Activated CD8-positive, alpha-beta memory T cell treated with anti-CD3 and anti-CD28 coated beads, Interleukin-2, amount 10 ng/mL, durations not matched to agents 7 days and 5 days (primary cell): ENCODE data around the gene POU2F1. TPM values are rescaled to one million over a fixed set of nuclear protein-coding genes. Genes with fewer than 3 reads are reported as not detected.

Experiments used
- ATAC-seq: fragments of 150-1000 bp; cut with Tn5 transposase; one replicate; pipeline ENCODE4 v1.10.0; 2021; ENCODE audit warnings: moderate library complexity
- CTCF ChIA-PET: fragments of 350-600 bp; sonication (Branson Sonifier 250); formaldehyde crosslinking; loops from one replicate; lab custom pipeline; 2021; ENCODE audit warnings: antibody characterized with exemption; lab: Charles Lee
- DNase-seq: peaks from one replicate; pipeline ENCODE4 v3.0.0-alpha.2; 2020
- H3K27ac Mint-ChIP-seq: one replicate; pipeline ENCODE4 v1.8.0; 2021; ENCODE audit warnings: mild to moderate bottlenecking, mixed read lengths
- H3K27me3 Mint-ChIP-seq: one replicate; pipeline ENCODE4 v1.8.0; 2021; ENCODE audit warnings: mixed read lengths
- H3K36me3 Mint-ChIP-seq: one replicate; pipeline ENCODE4 v1.8.0; 2021; ENCODE audit warnings: mild to moderate bottlenecking, mixed read lengths
- H3K4me1 Mint-ChIP-seq: one replicate; pipeline ENCODE4 v1.8.0; 2021; ENCODE audit warnings: mixed read lengths
- H3K4me3 Mint-ChIP-seq: one replicate; pipeline ENCODE4 v1.8.0; 2021; ENCODE audit warnings: mild to moderate bottlenecking, moderate library complexity, mixed read lengths
- H3K9me3 Mint-ChIP-seq: one replicate; pipeline ENCODE4 v1.8.0; 2022; ENCODE audit warnings: low read depth, mixed read lengths
- total RNA-seq, 2 experiments: library from RNA; stranded (reverse); gene quantifications; one replicate each; pipeline ENCODE4 v1.2.3, GENCODE V29; 2021

Gene POU2F1
- total RNA-seq, 2 experiments from 2014 or later = 20.7 to 24.6 TPM

DNA sequence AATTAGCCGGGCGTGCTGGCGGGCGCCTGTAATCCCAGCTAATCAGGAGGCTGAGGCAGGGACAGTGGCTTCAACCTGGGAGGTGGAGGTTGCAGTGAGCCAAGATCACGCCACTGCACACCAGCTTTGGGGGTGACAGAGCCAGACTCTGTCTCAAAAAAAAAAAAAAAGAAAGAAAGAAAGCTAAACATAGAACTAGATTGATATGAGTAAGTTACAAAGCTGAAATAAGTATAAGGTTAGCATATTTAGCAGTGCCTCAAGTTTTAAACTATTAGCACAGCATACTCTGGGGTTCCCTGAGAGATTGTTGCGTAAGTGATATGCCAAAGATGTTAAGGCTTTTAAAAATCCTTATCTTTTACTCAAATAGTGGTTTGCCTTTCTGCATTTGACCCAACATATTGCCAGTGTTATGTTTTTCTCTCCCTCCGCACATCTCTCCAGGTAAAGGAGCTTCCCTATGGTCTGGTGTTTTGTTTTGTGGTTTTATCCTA, 171.6 kb downstream of the POU2F1 start:
- Mint-ChIP-seq H3K27me3 (no peaks in the 10 kb centered on the region), H3K4me3 (no peak overlapping the region), H3K36me3 (peaks cover 8% of the 10 kb centered on the region), H3K27ac (no peak overlapping the region), H3K4me1 (no peaks in the 10 kb centered on the region), H3K9me3 (no peaks in the 10 kb centered on the region)
- no peak for DNase-seq
- CTCF ChIA-PET = interaction anchor here (1.0 to 2.7 kb wide), 3 partner anchors 125 to 148 kb away, joined by 3 to 7 read pairs (median 4); no protein-coding TSS in a partner anchor
- ATAC-seq = no peak

GRCh38 chr1:167400359-167400953, 179.8 kb downstream of the POU2F1 start:
- CTCF ChIA-PET = interaction anchor here (0.6 to 3.6 kb wide), 19 partner anchors 9 to 335 kb away, joined by 3 to 35 read pairs (median 6); partner anchors contain the start of genes CD247 and CREG1
- no peak overlapping the region for H3K4me3 Mint-ChIP-seq

DNA sequence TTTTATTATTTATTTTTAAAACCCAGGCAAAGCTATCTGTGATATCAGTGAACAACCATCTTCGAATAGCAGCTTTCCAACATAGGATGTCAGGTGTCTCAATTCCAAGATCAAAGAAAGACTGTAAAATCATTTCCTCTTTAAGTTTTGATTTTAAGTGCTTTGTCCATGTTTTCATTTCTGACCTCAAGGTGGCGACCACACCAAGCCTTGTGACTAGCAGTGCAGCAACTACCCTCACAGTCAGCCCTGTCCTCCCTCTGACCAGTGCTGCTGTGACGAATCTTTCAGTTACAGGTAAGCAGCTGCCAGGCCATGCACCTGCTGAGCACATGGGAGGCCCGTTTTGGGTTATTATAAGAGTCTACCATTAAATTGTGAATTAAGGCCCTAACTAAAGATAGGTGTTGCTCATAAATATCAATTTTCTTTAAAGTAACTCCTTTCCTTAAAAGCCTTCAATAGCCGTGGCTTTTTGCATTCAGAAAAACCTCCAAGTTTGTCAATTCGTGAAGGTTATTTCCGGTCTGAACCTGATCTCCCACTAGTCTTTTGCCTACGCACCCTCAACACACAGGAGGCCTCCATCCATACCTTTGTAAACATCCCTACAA, 180.7 kb downstream of the POU2F1 start:
- Mint-ChIP-seq H3K9me3 (no peaks in the 10 kb centered on the region), H3K36me3 (peaks cover 20% of the 10 kb centered on the region), H3K27me3 (no peaks in the 10 kb centered on the region), H3K4me3 (no peak overlapping the region), H3K4me1 (peaks cover 3% of the 10 kb centered on the region), H3K27ac (no peak overlapping the region)
- ATAC-seq (peak; percentile 89), DNase-seq (peak; percentile 74)
- CTCF ChIA-PET = interaction anchor here (0.6 to 3.6 kb wide), 25 partner anchors 8 to 336 kb away, joined by 3 to 35 read pairs (median 5); partner anchors contain the start of genes CD247 and CREG1

More at GRCh38 chr1:167400359-167400953, 179.8 kb downstream of the POU2F1 start:
- ATAC-seq (no peak), DNase-seq (no peak)
- Mint-ChIP-seq H3K9me3 (no peaks in the 10 kb centered on the region), H3K27me3 (no peaks in the 10 kb centered on the region), H3K27ac (no peak overlapping the region), H3K4me1 (peaks cover 3% of the 10 kb centered on the region), H3K36me3 (peaks cover 16% of the 10 kb centered on the region)

DNA sequence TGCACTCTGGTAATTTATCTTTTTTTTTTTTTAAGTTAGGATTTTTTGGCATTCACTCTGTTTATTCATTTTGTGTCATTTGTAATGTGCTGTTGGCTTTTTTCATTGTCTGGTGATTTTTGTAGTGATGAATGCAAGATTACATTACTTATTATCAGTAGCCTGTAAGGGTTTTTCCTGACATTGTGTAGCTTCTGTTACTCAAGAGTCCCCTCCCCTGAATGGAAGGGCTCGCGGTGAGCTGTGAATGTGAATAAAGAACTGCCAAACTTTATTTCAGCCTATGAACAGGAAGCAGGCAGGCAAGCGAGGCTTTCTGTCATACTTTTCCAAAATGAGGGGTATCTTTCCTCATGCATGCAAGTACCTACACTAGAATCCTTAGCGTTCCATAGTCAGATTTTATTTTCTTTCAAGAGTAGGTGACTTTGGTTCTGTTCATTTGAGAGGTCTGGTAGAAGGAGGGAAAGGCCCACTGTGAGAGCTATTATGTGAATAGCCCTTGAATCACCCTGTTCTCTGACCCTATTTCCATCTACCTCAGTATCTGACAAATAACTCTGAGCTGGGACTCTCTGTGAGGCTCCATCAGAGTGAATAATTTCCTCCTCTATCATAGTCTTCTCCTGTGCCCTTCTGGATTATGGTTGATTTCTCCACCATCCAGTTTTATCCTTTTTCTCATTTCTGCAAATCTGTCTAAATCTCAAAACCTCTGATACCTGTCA, 183.6 kb downstream of the POU2F1 start:
- Mint-ChIP-seq H3K27ac (no peak overlapping the region), H3K36me3 (peaks cover 11% of the 10 kb centered on the region), H3K4me3 (no peak overlapping the region), H3K4me1 (peaks cover 3% of the 10 kb centered on the region), H3K9me3 (no peaks in the 10 kb centered on the region), H3K27me3 (no peaks in the 10 kb centered on the region)
- CTCF ChIA-PET = interaction anchor here (1.0 to 3.6 kb wide), 4 partner anchors 129 to 136 kb away, joined by 4 to 35 read pairs (median 5); no protein-coding TSS in a partner anchor
- DNase-seq (no peak), ATAC-seq (no peak)

DNA sequence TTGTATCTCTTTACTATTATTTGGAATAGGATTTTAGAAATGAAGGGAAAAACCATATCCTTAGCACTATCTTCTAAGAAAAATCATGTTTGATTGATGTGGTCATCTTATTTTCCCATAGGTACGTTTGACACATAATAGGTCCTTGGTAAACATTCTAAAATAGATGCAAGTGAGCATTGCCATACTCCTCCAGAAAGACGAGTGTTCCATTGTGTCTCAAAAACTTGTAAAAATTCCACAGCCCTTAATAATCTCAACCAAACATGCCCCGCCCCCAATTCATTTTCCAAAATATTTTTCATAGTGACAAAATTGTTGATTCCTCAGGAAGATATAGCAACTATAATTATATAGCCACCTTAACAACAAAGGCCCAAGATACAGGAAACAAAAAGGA, 184.2 kb downstream of the POU2F1 start:
- H3K27ac Mint-ChIP-seq = no peak overlapping the region
- ATAC-seq = no peak

DNA sequence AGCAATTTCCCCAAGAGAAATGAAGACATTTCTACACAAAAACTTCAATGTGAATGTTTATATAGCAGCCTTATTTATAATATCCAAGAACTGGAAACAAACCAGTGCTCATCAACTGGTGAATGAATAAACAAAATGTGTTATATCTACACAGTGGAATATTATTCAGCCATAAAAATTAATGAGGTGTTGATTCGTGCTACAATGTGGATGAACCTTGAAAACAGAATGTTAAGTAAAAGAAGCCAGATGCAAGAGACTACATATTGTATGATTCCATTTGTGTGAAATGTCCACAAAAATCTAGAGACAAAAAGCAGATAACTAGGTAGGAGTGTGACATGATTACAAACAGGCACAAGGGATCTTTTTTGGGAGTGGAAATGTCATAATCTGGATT, 187.7 kb downstream of the POU2F1 start:
- Mint-ChIP-seq H3K36me3 (peaks cover 19% of the 10 kb centered on the region), H3K9me3 (no peaks in the 10 kb centered on the region), H3K27me3 (no peaks in the 10 kb centered on the region), H3K27ac (no peak overlapping the region), H3K4me3 (no peak overlapping the region), H3K4me1 (peaks cover 17% of the 10 kb centered on the region)
- CTCF ChIA-PET = interaction anchor here (1.4 to 4.7 kb wide), 4 partner anchors 125 to 498 kb away, joined by 3 to 19 read pairs (median 13); no protein-coding TSS in a partner anchor
- ATAC-seq (no peak), DNase-seq (no peak)

More for the DNA sequence above, 184.2 kb downstream of the POU2F1 start:
- H3K4me3 Mint-ChIP-seq = no peak overlapping the region
- DNase-seq = no peak
- CTCF ChIA-PET = interaction anchor here (1.0 to 1.8 kb wide), 3 partner anchors 129 to 137 kb away, joined by 4 to 5 read pairs (median 5); no protein-coding TSS in a partner anchor
- H3K27me3 Mint-ChIP-seq = no peaks in the 10 kb centered on the region
- no peaks in the 10 kb centered on the region for H3K9me3 Mint-ChIP-seq
- H3K36me3 Mint-ChIP-seq = peaks cover 11% of the 10 kb centered on the region
- H3K4me1 Mint-ChIP-seq = peaks cover 3% of the 10 kb centered on the region

DNA sequence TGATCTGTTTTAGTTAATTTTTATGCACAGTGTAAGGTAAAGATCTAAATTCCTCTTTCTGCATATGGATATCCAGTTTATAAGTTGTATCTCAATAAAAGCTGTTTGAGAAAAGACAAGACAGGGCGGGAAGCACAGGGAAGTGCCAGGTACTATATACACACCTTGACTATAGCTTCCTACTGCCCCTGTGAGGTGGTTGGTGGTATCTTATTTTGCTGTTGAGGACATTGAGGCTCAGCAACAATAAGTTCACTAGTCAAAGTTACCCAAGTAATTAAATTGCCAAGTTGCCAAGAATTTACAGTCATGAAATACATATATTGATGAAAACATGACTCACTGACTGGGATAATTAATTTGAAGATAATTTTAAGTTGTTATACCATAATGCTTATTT, 188.5 kb downstream of the POU2F1 start:
- no peaks in the 10 kb centered on the region for H3K9me3 Mint-ChIP-seq

DNA sequence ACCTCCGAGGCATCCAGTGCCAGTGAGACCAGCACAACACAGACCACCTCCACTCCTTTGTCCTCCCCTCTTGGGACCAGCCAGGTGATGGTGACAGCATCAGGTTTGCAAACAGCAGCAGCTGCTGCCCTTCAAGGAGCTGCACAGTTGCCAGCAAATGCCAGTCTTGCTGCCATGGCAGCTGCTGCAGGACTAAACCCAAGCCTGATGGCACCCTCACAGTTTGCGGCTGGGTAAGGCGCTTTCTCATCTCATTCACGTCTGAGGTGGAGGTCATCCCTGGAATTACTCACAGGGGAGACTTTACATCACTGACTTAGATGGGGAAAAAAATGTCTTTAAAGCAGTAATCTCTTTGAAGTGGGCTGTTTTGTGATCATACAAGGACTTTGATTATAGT, 191.4 kb downstream of the POU2F1 start:
- Mint-ChIP-seq H3K4me3 (no peak overlapping the region), H3K36me3 (peaks cover 26% of the 10 kb centered on the region), H3K4me1 (peaks cover 25% of the 10 kb centered on the region), H3K27ac (no peak overlapping the region), H3K27me3 (no peaks in the 10 kb centered on the region), H3K9me3 (no peaks in the 10 kb centered on the region)
- ATAC-seq = no peak
- CTCF ChIA-PET = interaction anchor here (0.6 to 4.3 kb wide), 5 partner anchors 10 to 145 kb away, joined by 3 to 21 read pairs (median 3); no protein-coding TSS in a partner anchor
- no peak for DNase-seq

More for the DNA sequence above, 188.5 kb downstream of the POU2F1 start:
- Mint-ChIP-seq H3K27ac (no peak overlapping the region), H3K36me3 (peaks cover 22% of the 10 kb centered on the region), H3K27me3 (no peaks in the 10 kb centered on the region), H3K4me1 (peaks cover 20% of the 10 kb centered on the region), H3K4me3 (no peak overlapping the region)
- CTCF ChIA-PET = interaction anchor here (0.6 to 4.7 kb wide), 8 partner anchors 8 to 499 kb away, joined by 3 to 19 read pairs (median 3); no protein-coding TSS in a partner anchor
- no peak for ATAC-seq
- DNase-seq = no peak

DNA sequence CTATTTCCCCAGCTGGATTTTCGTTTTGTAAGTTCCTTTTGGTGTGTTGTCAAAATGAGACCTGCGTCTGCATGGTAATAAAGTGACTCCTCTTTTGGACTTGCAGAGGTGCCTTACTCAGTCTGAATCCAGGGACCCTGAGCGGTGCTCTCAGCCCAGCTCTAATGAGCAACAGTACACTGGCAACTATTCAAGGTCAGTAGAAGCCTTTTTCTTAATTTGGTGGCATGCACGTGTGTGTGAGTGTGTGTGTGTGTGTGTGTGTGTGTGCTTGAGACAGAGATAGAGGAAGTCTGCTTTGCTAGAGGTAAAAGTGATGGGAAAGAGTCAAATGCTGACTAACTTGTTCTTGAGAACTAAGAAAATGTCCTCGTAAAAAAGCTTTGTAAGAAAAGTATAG, 192.2 kb downstream of the POU2F1 start:
- H3K4me3 Mint-ChIP-seq = no peak overlapping the region
- DNase-seq (no peak), ATAC-seq (no peak)
- H3K4me1 Mint-ChIP-seq = peaks cover 26% of the 10 kb centered on the region
- CTCF ChIA-PET = interaction anchor here (1.0 to 3.6 kb wide), 3 partner anchors 11 to 148 kb away, joined by 3 to 21 read pairs (median 5); no protein-coding TSS in a partner anchor
- peaks cover 26% of the 10 kb centered on the region for H3K36me3 Mint-ChIP-seq
- no peaks in the 10 kb centered on the region for H3K27me3 Mint-ChIP-seq
- H3K9me3 Mint-ChIP-seq = no peaks in the 10 kb centered on the region
- H3K27ac Mint-ChIP-seq = peak overlapping the region; percentile 21

- H3K4me3 Mint-ChIP-seq = no peak overlapping the region
- no peaks in the 10 kb centered on the region for H3K9me3 Mint-ChIP-seq
- DNase-seq = no peak
- CTCF ChIA-PET = interaction anchor here (0.6 to 3.6 kb wide), 4 partner anchors 11 to 148 kb away, joined by 3 to 21 read pairs (median 4); no protein-coding TSS in a partner anchor
- no peak for ATAC-seq
- H3K4me1 Mint-ChIP-seq = peaks cover 26% of the 10 kb centered on the region
- peaks cover 26% of the 10 kb centered on the region for H3K36me3 Mint-ChIP-seq
- no peaks in the 10 kb centered on the region for H3K27me3 Mint-ChIP-seq
- no peak overlapping the region for H3K27ac Mint-ChIP-seq
Observed at GRCh38 chr1:167413328-167413727, 192.6 kb downstream of the POU2F1 start.

GRCh38 chr1:167416506-167416905, 195.8 kb downstream of the POU2F1 start:
- CTCF ChIA-PET = interaction anchor here (1.5 to 1.6 kb wide), 2 partner anchors 14 to 15 kb away, joined by 3 to 4 read pairs; no protein-coding TSS in a partner anchor
- no peak overlapping the region for H3K27ac Mint-ChIP-seq
- peaks cover 29% of the 10 kb centered on the region for H3K36me3 Mint-ChIP-seq
- DNase-seq (no peak), ATAC-seq (no peak)
- H3K4me1 Mint-ChIP-seq = peaks cover 24% of the 10 kb centered on the region
- H3K27me3 Mint-ChIP-seq = no peaks in the 10 kb centered on the region
- H3K4me3 Mint-ChIP-seq = no peak overlapping the region
- no peaks in the 10 kb centered on the region for H3K9me3 Mint-ChIP-seq

GRCh38 chr1:167418391-167418790, 197.7 kb downstream of the POU2F1 start:
- ATAC-seq = no peak
- Mint-ChIP-seq H3K36me3 (peaks cover 17% of the 10 kb centered on the region), H3K27me3 (no peaks in the 10 kb centered on the region), H3K27ac (no peak overlapping the region), H3K9me3 (no peaks in the 10 kb centered on the region), H3K4me1 (peaks cover 8% of the 10 kb centered on the region), H3K4me3 (no peak overlapping the region)
- CTCF ChIA-PET = interaction anchor here (1.6 kb wide), 1 partner anchor 13 kb away, joined by 4 read pairs; no protein-coding TSS in a partner anchor
- no peak for DNase-seq
